ENCODE data around the gene IPMK.
"Not testable (repeated sequence)": the region's sequence is repeated elsewhere in the genome, so short reads cannot be mapped to it uniquely, and the experiment has no call there.

IPMK gene

GRCh38 chr10:58174831-58175230 lies 92.9 kb downstream of the IPMK start:
- no peak overlapping the region for H3K4me3 ChIP-seq (ENCODE audit: low read length)
- no peak for DNase-seq (ENCODE audit: low read depth, low spot score)

- no peak overlapping the region for H3K4me3 ChIP-seq (ENCODE audit: low read length)
- DNase-seq (ENCODE audit: low read depth, low spot score): no peak
These were observed 94.3 kb downstream of the IPMK start for GRCh38 chr10:58173391-58173790.

- H3K4me3 ChIP-seq (ENCODE audit: low read length): no peak overlapping the region
- DNase-seq (ENCODE audit: low read depth, low spot score): no peak
These were observed 96.5 kb downstream of the IPMK start for GRCh38 chr10:58171146-58171545.

- DNase-seq (ENCODE audit: low read depth, low spot score): no peak
- no peak overlapping the region for H3K4me3 ChIP-seq (ENCODE audit: low read length)
These were observed 103.2 kb downstream of the IPMK start for GRCh38 chr10:58164517-58164916.

- no peak for DNase-seq (ENCODE audit: low read depth, low spot score)
- H3K4me3 ChIP-seq (ENCODE audit: low read length): no peak overlapping the region
These were observed 108.9 kb downstream of the IPMK start for GRCh38 chr10:58158806-58159205.

GRCh38 chr10:58157076-58157766 lies 110.5 kb downstream of the IPMK start:
- H3K4me3 ChIP-seq (ENCODE audit: low read length): no peak overlapping the region
- no peak for DNase-seq (ENCODE audit: low read depth, low spot score)

- not testable (repeated sequence) for DNase-seq (ENCODE audit: low read depth, low spot score); H3K4me3 ChIP-seq (ENCODE audit: low read length)
These were observed 111.8 kb downstream of the IPMK start for GRCh38 chr10:58155941-58156340.

- no peak for DNase-seq (ENCODE audit: low read depth, low spot score)
- H3K4me3 ChIP-seq (ENCODE audit: low read length): no peak overlapping the region
These were observed 113.9 kb downstream of the IPMK start for GRCh38 chr10:58153751-58154150.

- peak; percentile 39 for DNase-seq (ENCODE audit: low read depth, low spot score)
These were observed 114.9 kb downstream of the IPMK start for GRCh38 chr10:58152673-58153263.

GRCh38 chr10:58150290-58150689 lies 117.4 kb downstream of the IPMK start:
- H3K4me3 ChIP-seq (ENCODE audit: low read length): no peak overlapping the region
- DNase-seq (ENCODE audit: low read depth, low spot score): no peak

More at GRCh38 chr10:58152673-58153263, 114.9 kb downstream of the IPMK start:
- H3K4me3 ChIP-seq (ENCODE audit: low read length): no peak overlapping the region

GRCh38 chr10:58143944-58144343 lies 123.8 kb downstream of the IPMK start:
- DNase-seq (ENCODE audit: low read depth, low spot score): no peak
- no peak overlapping the region for H3K4me3 ChIP-seq (ENCODE audit: low read length)

Data from Jurkat, Clone E6-1 (cell line).